Keratinocyte (primary cell): Measurements from ENCODE around the gene BCAS3. TPM values are rescaled to one million over a fixed set of nuclear protein-coding genes. Genes with fewer than 3 reads are reported as not detected.

Experiments used
- DNase-seq: peaks from one replicate; pipeline ENCODE4 v3.0.0-alpha.2; 2011; ENCODE audit warnings: low read depth, missing footprints, low spot score
- FAIRE-seq: peaks from 2 replicates; lab custom pipeline; 2011; peaks lifted over from hg19 to GRCh38; lab: Jason Lieb, UNC
- H2AFZ ChIP-seq: 2 replicates; pipeline ENCODE4 v1.6.0; 2012; ENCODE audit warnings: low read length, control low read depth, inconsistent platforms; ENCODE audit not compliant: control insufficient read depth
- H3K27ac ChIP-seq: 2 replicates; pipeline ENCODE4 v1.5.1; 2011; ENCODE audit warnings: low read length; ENCODE audit not compliant: control insufficient read depth, insufficient read depth
- H3K27me3 ChIP-seq: 3 replicates; pipeline ENCODE4 v1.6.0; 2011; ENCODE audit warnings: low read length; ENCODE audit not compliant: control insufficient read depth, insufficient read depth; ENCODE audit errors: extremely low read depth
- H3K36me3 ChIP-seq, 2 experiments: 2 replicates in 1 of 2; 3 replicates in 1 of 2; pipeline ENCODE4 v1.5.1; 2011; ENCODE audit warnings: low read length in 2 of 2, mild to moderate bottlenecking in 1 of 2; ENCODE audit not compliant: control insufficient read depth in 2 of 2, insufficient read depth in 2 of 2; ENCODE audit errors: extremely low read depth in 1 of 2
- H3K4me1 ChIP-seq: 3 replicates; pipeline ENCODE4 v1.5.1; 2011; ENCODE audit warnings: low read length; ENCODE audit not compliant: control insufficient read depth, insufficient read depth; ENCODE audit errors: extremely low read depth
- H3K4me2 ChIP-seq: 3 replicates; pipeline ENCODE4 v1.6.0; 2011; ENCODE audit warnings: low read depth, low read length; ENCODE audit not compliant: control insufficient read depth, insufficient read depth; ENCODE audit errors: extremely low read depth
- H3K4me3 ChIP-seq, 3 experiments: fragments of 200-600 bp in 1 of 3; sonication (generic) in 1 of 3; 2 replicates in 2 of 3; 3 replicates in 1 of 3; pipeline ENCODE4 v1.5.1; 2011 to 2016; ENCODE audit warnings: low read length in 3 of 3, mild to moderate bottlenecking in 3 of 3, control low read depth in 2 of 3, inconsistent platforms in 1 of 3, low read depth in 1 of 3, mixed read lengths in 1 of 3, mixed run types in 1 of 3, moderate library complexity in 1 of 3; ENCODE audit not compliant: control insufficient read depth in 2 of 3, insufficient read depth in 2 of 3; ENCODE audit errors: extremely low read depth in 1 of 3
- H3K79me2 ChIP-seq: 2 replicates; pipeline ENCODE4 v1.6.0; 2012; ENCODE audit warnings: low read length; ENCODE audit not compliant: control insufficient read depth, insufficient read depth
- H3K9ac ChIP-seq: 3 replicates; pipeline ENCODE4 v1.6.0; 2011; ENCODE audit warnings: low read length; ENCODE audit not compliant: control insufficient read depth, insufficient read depth; ENCODE audit errors: extremely low read depth
- H3K9me1 ChIP-seq: 3 replicates; pipeline ENCODE4 v1.6.0; 2011; ENCODE audit warnings: low read length; ENCODE audit not compliant: control insufficient read depth, insufficient read depth; ENCODE audit errors: extremely low read depth
- H3K9me3 ChIP-seq: 2 replicates; pipeline ENCODE4 v1.5.1; 2012; ENCODE audit warnings: low read depth, low read length; ENCODE audit not compliant: control insufficient read depth
- H4K20me1 ChIP-seq: 3 replicates; pipeline ENCODE4 v1.6.0; 2011; ENCODE audit warnings: low read length; ENCODE audit not compliant: control insufficient read depth, insufficient read depth; ENCODE audit errors: extremely low read depth
- CTCF ChIP-seq, 3 experiments: IDR thresholded peaks in 1 of 3; conservative IDR thresholded peaks in 1 of 3; optimal IDR thresholded peaks in 1 of 3; 2 replicates in 2 of 3; 3 replicates in 1 of 3; pipeline versions ENCODE3 to v1.5.1; 2011; ENCODE audit warnings: low read length in 3 of 3, mild to moderate bottlenecking in 3 of 3, moderate library complexity in 2 of 3, control low read depth in 1 of 3, inconsistent platforms in 1 of 3; ENCODE audit not compliant: insufficient read depth in 2 of 3; ENCODE audit errors: extremely low read depth in 1 of 3
- EZH2 ChIP-seq: IDR thresholded peaks from one replicate; pipeline ENCODE4 v1.6.1; 2012; ENCODE audit warnings: inconsistent platforms, mild to moderate bottlenecking, low read length, moderate library complexity
- dilution Hi-C: fragments of 300-500 bp; cut with MboI; formaldehyde crosslinking; loops from one replicate; pipeline ENCODE4 v1.7.0; 2020; ENCODE audit warnings: low sequenced_read_pairs; ENCODE audit not compliant: extremely low pct_ligation_motif_present
- polyA plus RNA-seq, 5 experiments: library from polyadenylated mRNA; depleted of rRNA in 3 of 5; stranded (reverse) in 3 of 5; stranded (forward) in 1 of 5; unstranded in 1 of 5; fragments of >200 nt; gene quantifications; 1 replicate in 1 of 5; 2 replicates in 3 of 5; 3 replicates in 1 of 5; pipeline versions ENCODE4 v1.2.1 to v1.2.3, GENCODE V29; 2011 to 2012; ENCODE audit warnings: missing spikeins in 2 of 5, low read depth in 1 of 5, low replicate concordance in 1 of 5

BCAS3 gene
- polyA plus RNA-seq, 1 donor (not counting 4 experiments of a cell fraction or from before 2014, with no cell fraction given) = 11.8 TPM

- Histone ChIP-seq H2AFZ (no peak overlapping the region), H3K9me3 (no peaks in the 10 kb centered on the region), H3K4me2 (no peak overlapping the region), H4K20me1 (no peaks in the 10 kb centered on the region), H3K9ac (no peak overlapping the region), H3K4me1 (no peaks in the 10 kb centered on the region), H3K27ac (no peak overlapping the region), H3K9me1 (no peaks in the 10 kb centered on the region), H3K4me3 (no peak overlapping the region), H3K36me3 (no peaks in the 10 kb centered on the region), H3K79me2 (peaks cover 2% of the 10 kb centered on the region), H3K27me3 (no peaks in the 10 kb centered on the region)
- FAIRE-seq (no peak), DNase-seq (no peak)
- no peak for TF ChIP-seq EZH2
- TF ChIP-seq CTCF (optimal IDR thresholded peaks at IDR 0.05 in 1 of 3, IDR thresholded peaks at IDR 0.05 in 1 of 3, conservative IDR thresholded peaks at IDR 0.05 in 1 of 3; ENCODE audit: extremely low read depth in 1 of 3, insufficient read depth in 2 of 3, low read length in 3 of 3) = no peak
- dilution Hi-C loops = no loop called here
Measured at GRCh38 chr17:60641126-60641525, 36.5 kb upstream of the BCAS3 start.

- H3K27ac ChIP-seq = no peak overlapping the region
- H3K36me3 ChIP-seq = no peaks in the 10 kb centered on the region
- H3K27me3 ChIP-seq = no peaks in the 10 kb centered on the region
- H3K4me2 ChIP-seq = no peak overlapping the region
- H3K79me2 ChIP-seq = peaks cover 2% of the 10 kb centered on the region
- no peaks in the 10 kb centered on the region for H3K9me3 ChIP-seq
- no peaks in the 10 kb centered on the region for H4K20me1 ChIP-seq
- FAIRE-seq = no peak
- H3K9ac ChIP-seq = no peak overlapping the region
- H3K4me1 ChIP-seq = no peaks in the 10 kb centered on the region
- H2AFZ ChIP-seq = no peak overlapping the region
- TF ChIP-seq CTCF (optimal IDR thresholded peaks at IDR 0.05 in 1 of 3, IDR thresholded peaks at IDR 0.05 in 1 of 3, conservative IDR thresholded peaks at IDR 0.05 in 1 of 3; ENCODE audit: extremely low read depth in 1 of 3, insufficient read depth in 2 of 3, low read length in 3 of 3) (peak; percentile 45 to 59 (median 51)), EZH2 (no peak)
- no peak overlapping the region for H3K4me3 ChIP-seq
- H3K9me1 ChIP-seq = no peaks in the 10 kb centered on the region
- dilution Hi-C loops = no loop called here
- peak; percentile 48 for DNase-seq
Measured at GRCh38 chr17:60641810-60642220, 35.8 kb upstream of the BCAS3 start.
